ENCODE data around the gene KRT13.

The KRT13 gene

GRCh38 chr17:41537990-41538389, 32.6 kb upstream of the KRT13 start:
- no peak for TF ChIP-seq CTCF (IDR thresholded peaks at IDR 0.05; ENCODE audit: low read depth, low read length)
- in situ Hi-C loops (cut with HindIII; ENCODE audit: low sequenced_read_pairs), result no loop called here
- H3K4me3 ChIP-seq (ENCODE audit: low read depth, low read length), result no peak overlapping the region
- DNase-seq (ENCODE audit: low read depth, low spot score), result no peak

- no peak for DNase-seq (ENCODE audit: low read depth, low spot score)
- in situ Hi-C loops (cut with HindIII; ENCODE audit: low sequenced_read_pairs), result no loop called here
- no peak overlapping the region for H3K4me3 ChIP-seq (ENCODE audit: low read depth, low read length)
- TF ChIP-seq CTCF (IDR thresholded peaks at IDR 0.05; ENCODE audit: low read depth, low read length), result no peak
Measured at GRCh38 chr17:41537614-41537954, 32.2 kb upstream of the KRT13 start.

- DNase-seq (ENCODE audit: low read depth, low spot score), result no peak
- in situ Hi-C loops (cut with HindIII; ENCODE audit: low sequenced_read_pairs), result no loop called here
- no peak for TF ChIP-seq CTCF (IDR thresholded peaks at IDR 0.05; ENCODE audit: low read depth, low read length)
Measured at GRCh38 chr17:41536741-41537613, 31.6 kb upstream of the KRT13 start.

GRCh38 chr17:41535764-41536481, 30.5 kb upstream of the KRT13 start:
- no peak for DNase-seq (ENCODE audit: low read depth, low spot score)
- H3K4me3 ChIP-seq (ENCODE audit: low read depth, low read length), result no peak overlapping the region
- in situ Hi-C loops (cut with HindIII; ENCODE audit: low sequenced_read_pairs), result no loop called here
- no peak for TF ChIP-seq CTCF (IDR thresholded peaks at IDR 0.05; ENCODE audit: low read depth, low read length)

More at GRCh38 chr17:41536741-41537613, 31.6 kb upstream of the KRT13 start:
- no peak overlapping the region for H3K4me3 ChIP-seq (ENCODE audit: low read depth, low read length)

GRCh38 chr17:41534899-41535546, 29.6 kb upstream of the KRT13 start:
- in situ Hi-C loops (cut with HindIII; ENCODE audit: low sequenced_read_pairs), result no loop called here
- H3K4me3 ChIP-seq (ENCODE audit: low read depth, low read length), result no peak overlapping the region
- no peak for DNase-seq (ENCODE audit: low read depth, low spot score)
- no peak for TF ChIP-seq CTCF (IDR thresholded peaks at IDR 0.05; ENCODE audit: low read depth, low read length)

DNA sequence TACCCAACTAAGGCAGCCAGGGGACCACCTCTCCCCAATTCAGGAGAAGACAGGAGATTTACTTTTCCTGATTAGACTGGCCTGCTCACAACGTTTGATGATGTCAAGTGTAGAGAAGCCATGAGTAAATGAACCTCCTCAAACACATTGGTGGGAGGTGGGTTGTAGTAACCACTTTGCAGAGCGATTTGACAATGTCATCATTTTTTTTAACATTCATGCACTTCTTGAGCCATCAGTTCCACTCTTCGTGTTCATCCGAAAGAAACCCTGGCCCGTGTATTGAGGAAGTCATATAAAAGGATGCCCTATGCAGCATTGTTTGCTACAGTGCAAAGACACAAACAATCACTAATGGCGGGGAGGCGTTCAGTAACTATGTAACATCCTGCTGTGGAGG, 28.2 kb upstream of the KRT13 start:
- in situ Hi-C loops (cut with HindIII; ENCODE audit: low sequenced_read_pairs), result no loop called here
- H3K4me3 ChIP-seq (ENCODE audit: low read depth, low read length), result no peak overlapping the region
- no peak for DNase-seq (ENCODE audit: low read depth, low spot score)
- no peak for TF ChIP-seq CTCF (IDR thresholded peaks at IDR 0.05; ENCODE audit: low read depth, low read length)

Data from astrocyte of the spinal cord (primary cell).